Mesenteric fat pad (tissue), 1 donor: ENCODE data around the gene NETO2. TPM values are rescaled to one million over a fixed set of nuclear protein-coding genes. Genes with fewer than 3 reads are reported as not detected.

ENCODE experiments used
- DNase-seq: peaks from one replicate; pipeline ENCODE4 v3.0.0-alpha.2; 2020; ENCODE audit warnings: low spot score
- total RNA-seq: library from RNA; stranded (reverse); fragmentation: NEBNext Ultra II Directional; extraction: Animal tissue kit (Norgen Biotek cat#: 25700); gene quantifications from one replicate; pipeline ENCODE4 v1.2.1, GENCODE V29; 2021
- donor health status: DM: yes; HTN: yes; CAD: no.

NETO2 gene
- total RNA-seq, 1 donor from 2014 or later: 5.3 TPM

GRCh38 chr16:47067203-47067602 lies 76.5 kb downstream of the NETO2 start:
- peak; percentile 30 for DNase-seq

GRCh38 chr16:47065766-47066688 lies 77.7 kb downstream of the NETO2 start:
- DNase-seq: peak; percentile 49

- DNase-seq: peak; percentile 30
Observed at GRCh38 chr16:47064775-47065174, 79.0 kb downstream of the NETO2 start.

GRCh38 chr16:47063011-47063724 lies 80.6 kb downstream of the NETO2 start:
- peak; percentile 47 for DNase-seq

GRCh38 chr16:47061204-47061603 lies 82.5 kb downstream of the NETO2 start:
- peak; percentile 89 for DNase-seq

- peak; percentile 12 for DNase-seq
Observed at GRCh38 chr16:47060596-47060995, 83.1 kb downstream of the NETO2 start.

GRCh38 chr16:47059991-47060390 lies 83.8 kb downstream of the NETO2 start:
- peak; percentile 12 for DNase-seq

GRCh38 chr16:47059130-47059529 lies 84.6 kb downstream of the NETO2 start:
- DNase-seq: peak; percentile 14

GRCh38 chr16:47058295-47059086 lies 85.3 kb downstream of the NETO2 start:
- peak; percentile 16 for DNase-seq

GRCh38 chr16:47057630-47057993 lies 86.1 kb downstream of the NETO2 start:
- peak; percentile 28 for DNase-seq

- DNase-seq: peak; percentile 39
Observed at GRCh38 chr16:47056688-47057629, 86.8 kb downstream of the NETO2 start.

- peak; percentile 60 for DNase-seq
Observed at GRCh38 chr16:47056061-47056460, 87.7 kb downstream of the NETO2 start.

- DNase-seq: no peak
Observed at GRCh38 chr16:47055136-47055885, 88.4 kb downstream of the NETO2 start.

GRCh38 chr16:47054306-47054705 lies 89.4 kb downstream of the NETO2 start:
- no peak for DNase-seq

GRCh38 chr16:47053895-47054294 lies 89.8 kb downstream of the NETO2 start:
- DNase-seq: no peak

GRCh38 chr16:47052666-47053640 lies 90.8 kb downstream of the NETO2 start:
- DNase-seq: no peak

- DNase-seq: no peak
Observed at GRCh38 chr16:47051031-47051430, 92.7 kb downstream of the NETO2 start.

GRCh38 chr16:47049901-47050583 lies 93.7 kb downstream of the NETO2 start:
- DNase-seq: no peak
